HG02870 (cell line): ENCODE results near the gene E2F4.
A peak's percentile ranks its signal among the peaks of the same experiment; 100 is the strongest.

Experiments
- ATAC-seq: cut with Tn5 transposase; IDR thresholded peaks from one replicate; pipeline ENCODE4 v1.9.1; 2021; ENCODE audit warnings: mild to moderate bottlenecking, moderate library complexity; ENCODE audit not compliant: unreplicated experiment

The E2F4 gene

GRCh38 chr16:67230809-67231660 is 39.1 kb downstream of the E2F4 start:
- no peak for ATAC-seq

GRCh38 chr16:67233596-67233995 is 41.6 kb downstream of the E2F4 start:
- ATAC-seq, result no peak

- no peak for ATAC-seq
These were observed 42.2 kb downstream of the E2F4 start for GRCh38 chr16:67234180-67234597.

GRCh38 chr16:67235816-67236562 is 44.0 kb downstream of the E2F4 start:
- no peak for ATAC-seq

GRCh38 chr16:67236563-67237395 is 44.8 kb downstream of the E2F4 start:
- no peak for ATAC-seq

- ATAC-seq, result no peak
These were observed 45.7 kb downstream of the E2F4 start for GRCh38 chr16:67237396-67238277.

GRCh38 chr16:67238278-67238575 is 46.3 kb downstream of the E2F4 start:
- ATAC-seq, result no peak

GRCh38 chr16:67238806-67239470 is 47.0 kb downstream of the E2F4 start:
- ATAC-seq, result no peak

- ATAC-seq, result no peak
These were observed 48.6 kb downstream of the E2F4 start for GRCh38 chr16:67240506-67240905.

GRCh38 chr16:67241008-67241900 is 49.3 kb downstream of the E2F4 start:
- ATAC-seq, result no peak

GRCh38 chr16:67242138-67242730 is 50.3 kb downstream of the E2F4 start:
- no peak for ATAC-seq

GRCh38 chr16:67243481-67243880 is 51.5 kb downstream of the E2F4 start:
- ATAC-seq, result no peak

GRCh38 chr16:67244387-67245185 is 52.6 kb downstream of the E2F4 start:
- ATAC-seq, result peak; percentile 54

- no peak for ATAC-seq
These were observed 53.2 kb downstream of the E2F4 start for GRCh38 chr16:67245186-67245585.

- no peak for ATAC-seq
These were observed 53.7 kb downstream of the E2F4 start for GRCh38 chr16:67245674-67246080.

GRCh38 chr16:67246081-67246755 is 54.3 kb downstream of the E2F4 start:
- ATAC-seq, result no peak

GRCh38 chr16:67246756-67247191 is 54.8 kb downstream of the E2F4 start:
- ATAC-seq, result no peak
